GM10847 (cell line): ENCODE measurements around the gene NUDT8.

Experiments used
- POLR2A ChIP-seq: IDR thresholded peaks from 2 replicates; pipeline ENCODE4 v1.6.1; 2011; ENCODE audit not compliant: insufficient read length; ENCODE audit errors: extremely low read depth

Gene NUDT8

GRCh38 chr11:67663532-67664212 is 33.9 kb upstream of the NUDT8 start:
- no peak for TF ChIP-seq POLR2A

GRCh38 chr11:67662835-67663531 is 33.2 kb upstream of the NUDT8 start:
- TF ChIP-seq POLR2A, result no peak

DNA sequence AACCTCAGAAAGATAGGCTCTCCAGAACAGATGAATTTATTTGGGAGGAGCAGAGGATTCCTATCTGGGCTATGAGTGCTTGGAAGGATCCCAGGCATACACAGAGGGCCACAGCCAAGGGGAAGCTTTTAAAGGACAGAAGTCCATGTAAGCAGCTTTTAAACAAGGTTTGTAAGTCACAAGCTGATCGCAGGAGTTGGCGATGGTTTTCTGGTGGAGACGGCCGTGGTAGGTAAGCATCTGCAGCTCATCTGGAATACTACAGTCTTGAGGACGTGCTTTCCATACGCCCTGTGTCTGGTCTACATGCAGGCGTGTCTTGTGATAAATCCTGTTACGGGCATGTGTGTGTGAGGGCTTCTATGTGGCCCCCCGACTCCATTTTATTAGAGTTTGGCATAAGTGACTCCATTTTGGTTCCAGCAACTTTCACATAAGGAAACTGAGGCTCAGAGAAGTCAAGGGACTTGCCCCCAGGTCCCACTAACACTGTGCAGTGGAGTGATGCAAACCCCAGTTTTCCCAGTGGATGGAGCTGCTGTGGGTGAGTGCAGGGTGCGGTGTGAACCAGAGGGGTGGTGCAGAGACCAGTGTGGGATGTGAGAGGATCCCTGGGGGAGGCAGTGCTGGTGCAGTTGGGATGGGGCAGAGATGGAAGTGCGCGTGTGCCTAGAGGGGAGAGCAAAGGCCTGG is 32.6 kb upstream of the NUDT8 start:
- no peak for TF ChIP-seq POLR2A

DNA sequence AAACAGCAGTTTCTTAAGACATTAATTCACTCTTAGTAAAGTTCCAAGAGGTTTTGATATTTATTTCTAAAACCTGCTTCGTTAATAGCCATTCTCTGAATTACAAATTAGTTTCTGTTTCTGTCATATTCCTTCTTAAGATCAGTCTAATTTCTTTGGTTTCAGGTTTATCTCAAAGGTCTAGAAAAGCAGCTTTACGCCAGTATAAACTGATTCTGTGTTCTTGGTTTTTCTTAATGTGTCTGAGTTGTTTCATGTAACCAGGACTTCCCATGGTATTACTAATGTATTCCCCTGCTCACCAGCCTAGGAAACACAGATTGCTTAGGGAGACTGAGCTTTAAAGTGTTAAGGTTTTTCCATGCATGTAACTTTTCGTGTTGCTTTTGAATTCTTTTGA is 27.6 kb upstream of the NUDT8 start:
- TF ChIP-seq POLR2A, result no peak

DNA sequence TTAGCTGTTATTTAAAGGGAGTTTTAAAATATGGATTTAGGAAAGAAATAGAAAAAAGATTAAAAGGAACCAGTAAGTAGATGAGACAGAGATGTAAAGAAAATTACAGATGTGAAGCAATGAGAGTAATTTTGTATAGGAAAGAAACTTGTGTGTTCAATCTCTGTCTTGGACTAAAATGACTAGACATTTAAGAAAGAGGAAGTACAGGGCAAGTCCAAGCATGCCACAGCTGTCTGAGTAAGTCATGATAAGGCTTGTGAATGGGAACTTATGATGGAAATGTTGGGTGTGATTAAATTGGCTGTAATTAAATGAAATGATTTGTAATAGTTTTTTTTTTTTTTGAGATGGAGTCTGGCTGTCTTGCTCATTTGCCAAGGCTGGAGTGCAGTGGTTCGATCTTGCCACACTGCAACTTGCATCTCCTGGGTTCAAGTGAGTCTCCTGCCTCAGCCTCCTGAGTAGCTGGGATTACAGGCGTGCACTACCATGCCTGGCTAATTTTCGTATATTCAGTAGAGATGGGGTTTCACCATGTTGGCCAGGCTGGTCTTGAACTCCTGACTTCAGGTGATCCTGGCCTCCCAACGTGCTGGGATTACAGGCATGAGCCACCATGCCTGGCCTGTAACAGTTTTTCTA is 26.7 kb upstream of the NUDT8 start:
- no peak for TF ChIP-seq POLR2A

DNA sequence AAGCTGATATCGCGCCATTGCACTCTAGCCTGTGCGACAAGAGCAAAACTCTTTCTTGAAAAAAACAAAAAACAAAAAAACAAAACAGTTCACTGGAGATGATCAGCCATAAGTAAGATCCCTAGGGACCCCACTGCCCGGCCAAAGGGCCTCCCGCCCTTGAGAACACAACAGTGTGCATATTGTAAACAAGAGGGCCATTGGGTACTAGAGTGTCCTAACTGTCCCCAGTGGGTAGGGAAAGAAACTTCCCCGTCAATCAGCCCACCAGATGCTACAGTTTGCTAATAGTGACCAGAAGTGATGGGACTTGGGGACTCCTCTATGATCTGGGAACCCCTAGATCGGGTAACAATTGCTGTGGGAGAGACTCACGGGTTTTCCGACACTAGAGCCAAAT is 24.5 kb upstream of the NUDT8 start:
- no peak for TF ChIP-seq POLR2A

DNA sequence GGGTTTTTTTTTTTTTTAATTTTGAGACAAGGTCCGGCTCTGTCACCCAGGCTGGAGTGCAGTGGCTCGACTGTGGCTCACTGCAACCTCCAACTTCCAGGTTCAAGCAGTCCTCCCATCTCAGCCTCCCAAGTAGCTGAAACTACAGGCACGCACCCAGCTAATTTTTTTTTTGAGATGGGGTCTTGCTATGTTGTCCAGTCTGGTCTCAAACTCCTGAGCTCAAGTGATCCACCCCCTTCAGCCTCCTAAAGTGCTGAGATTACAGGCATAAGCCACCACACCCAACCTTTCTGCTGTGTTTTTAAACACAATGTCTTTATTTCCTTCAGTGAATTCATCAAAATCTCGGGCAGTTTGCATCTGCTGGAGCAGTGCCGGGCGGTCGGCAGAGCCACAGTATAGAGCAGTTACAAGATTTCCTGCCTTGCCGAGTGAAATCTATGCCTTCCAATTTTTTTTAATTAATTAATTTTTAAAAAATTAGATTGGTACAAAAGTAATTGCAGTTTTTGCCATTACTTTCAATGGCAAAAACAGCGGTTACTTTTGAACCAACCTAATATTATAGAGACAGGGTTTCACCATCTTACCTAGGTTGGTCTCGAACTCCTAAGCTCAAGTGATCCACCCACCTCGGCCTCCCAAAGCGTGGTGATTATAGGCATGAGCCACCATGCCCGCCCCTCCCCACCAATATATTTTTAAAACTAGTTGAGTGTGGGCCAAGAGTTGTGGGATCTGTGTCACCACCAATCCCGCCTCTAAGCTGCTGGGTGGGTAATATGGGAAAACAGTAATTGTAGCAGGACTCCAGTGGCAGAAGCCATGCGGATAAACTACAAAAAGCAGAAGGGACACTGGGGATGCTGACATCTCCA is 23.5 kb upstream of the NUDT8 start:
- no peak for TF ChIP-seq POLR2A

DNA sequence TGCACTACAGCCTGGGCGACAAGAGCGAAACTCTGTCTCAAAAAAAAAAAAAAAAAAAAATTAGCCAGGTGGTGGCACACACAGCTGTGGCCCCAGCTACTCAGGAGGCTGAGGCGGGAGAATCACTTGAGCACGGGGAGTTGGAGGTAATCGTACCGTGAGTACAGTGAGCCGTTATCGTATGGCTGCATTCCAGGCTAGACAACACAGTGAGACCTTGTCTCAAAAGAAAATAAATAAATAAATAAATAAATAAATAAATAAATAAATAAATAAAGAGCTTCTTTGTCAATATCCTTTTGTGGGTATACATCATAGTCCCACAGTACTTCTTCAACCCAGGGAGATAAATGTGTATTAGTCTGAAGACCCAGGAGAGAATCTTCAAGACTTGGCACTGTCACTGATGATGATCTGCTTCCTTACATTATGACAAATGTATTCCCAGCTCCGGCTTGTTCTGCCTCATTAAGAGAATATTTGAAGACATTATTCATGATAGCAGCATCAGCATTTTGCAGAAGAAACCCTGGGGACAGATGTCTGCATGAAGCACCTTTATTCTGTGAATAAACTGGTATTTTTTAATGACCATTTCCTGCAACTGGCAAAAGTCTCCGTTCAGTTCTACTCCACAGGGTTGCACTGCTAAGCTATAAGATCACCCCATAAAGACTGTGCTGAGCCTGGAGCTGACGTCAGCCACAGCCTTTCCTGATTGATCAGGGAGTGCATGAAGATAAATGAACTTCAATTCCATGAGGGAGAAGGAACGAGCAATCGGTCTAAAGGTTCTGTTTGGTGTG is 22.4 kb upstream of the NUDT8 start:
- no peak for TF ChIP-seq POLR2A

GRCh38 chr11:67649634-67650510 is 20.1 kb upstream of the NUDT8 start:
- no peak for TF ChIP-seq POLR2A

DNA sequence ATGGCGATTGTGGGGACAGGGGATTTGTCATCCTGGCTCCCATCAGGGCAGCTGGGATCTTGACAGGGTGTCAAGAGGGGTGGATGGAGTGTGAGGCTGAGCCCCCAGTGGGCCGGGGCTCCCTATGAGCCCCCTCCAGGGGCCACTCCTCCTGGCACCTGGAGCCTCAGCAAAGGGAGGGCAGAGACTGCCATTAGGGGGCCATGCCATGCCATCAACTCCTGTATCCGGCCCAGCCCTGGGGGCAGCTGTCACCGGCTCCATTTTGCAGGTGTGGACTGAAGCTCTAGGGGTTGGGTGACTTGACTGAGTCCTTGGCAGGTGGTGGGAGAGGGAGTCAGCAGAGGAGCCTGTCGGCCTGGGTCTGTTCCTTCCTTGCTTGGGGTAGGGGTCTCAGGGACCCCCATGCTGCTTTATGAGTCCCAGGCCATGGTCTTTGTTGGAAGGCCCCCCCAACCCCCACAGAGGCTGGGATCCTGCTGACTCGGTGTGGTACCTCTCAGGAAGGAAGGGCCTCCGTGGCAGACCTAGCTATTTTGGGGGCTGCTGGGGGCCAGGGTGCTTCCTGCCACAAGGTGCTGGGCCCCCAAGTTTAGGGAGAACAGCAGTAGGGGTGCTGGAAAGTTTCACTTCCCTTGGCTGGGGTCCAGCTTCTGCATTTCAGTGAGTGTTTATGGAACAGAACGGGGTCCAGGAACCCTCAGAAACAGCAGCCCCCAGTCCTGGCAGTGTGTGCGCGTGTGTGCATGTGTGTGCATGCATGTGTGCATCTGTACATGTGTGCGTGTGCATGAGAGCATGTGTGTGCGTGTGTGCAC is 19.3 kb upstream of the NUDT8 start:
- TF ChIP-seq POLR2A, result no peak

- TF ChIP-seq POLR2A, result no peak
These were observed 18.5 kb upstream of the NUDT8 start for GRCh38 chr11:67648140-67648795.

DNA sequence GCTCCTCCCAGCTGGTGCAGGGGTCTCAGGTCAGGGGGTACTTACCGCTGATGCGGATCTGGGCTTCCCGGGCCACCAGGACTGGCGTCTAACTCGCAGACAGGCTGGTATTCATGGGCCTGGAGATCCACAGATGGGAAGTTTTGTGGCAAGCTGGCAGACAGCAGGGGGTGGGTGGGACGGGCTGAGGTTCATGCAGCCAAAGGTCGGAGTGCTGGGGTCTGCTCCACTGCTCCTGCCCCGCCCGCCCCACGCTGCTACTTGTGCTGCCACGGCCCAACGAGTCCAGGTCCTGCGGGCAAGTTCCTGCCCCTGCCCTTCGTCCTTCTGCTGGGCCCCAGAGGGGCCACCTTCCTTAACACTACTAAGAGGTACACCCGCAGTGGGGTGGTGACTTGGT is 17.7 kb upstream of the NUDT8 start:
- no peak for TF ChIP-seq POLR2A
